Measurements from ENCODE around the gene DSCAML1.

DSCAML1 gene

DNA sequence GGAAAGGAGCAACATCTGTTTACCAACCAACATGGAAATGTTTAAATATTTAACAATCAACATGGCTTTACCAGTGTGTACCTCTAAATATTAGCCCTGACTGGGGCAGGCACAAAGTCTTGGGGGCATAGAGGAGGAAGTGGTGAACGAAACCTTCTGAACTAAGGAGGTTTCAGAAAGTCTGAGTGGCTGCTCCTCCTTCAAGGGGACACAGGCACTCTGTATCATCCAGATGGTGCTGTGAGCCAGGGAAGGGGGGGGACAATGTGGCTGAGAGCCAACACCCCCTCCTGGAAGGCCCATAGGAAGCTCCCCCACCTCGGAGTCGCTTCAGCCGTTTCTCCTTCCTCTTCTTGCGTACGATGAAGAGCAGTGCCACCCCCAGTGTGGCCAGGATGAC, 361.7 kb downstream of the DSCAML1 start:
- TF ChIP-seq, protein P1, sequence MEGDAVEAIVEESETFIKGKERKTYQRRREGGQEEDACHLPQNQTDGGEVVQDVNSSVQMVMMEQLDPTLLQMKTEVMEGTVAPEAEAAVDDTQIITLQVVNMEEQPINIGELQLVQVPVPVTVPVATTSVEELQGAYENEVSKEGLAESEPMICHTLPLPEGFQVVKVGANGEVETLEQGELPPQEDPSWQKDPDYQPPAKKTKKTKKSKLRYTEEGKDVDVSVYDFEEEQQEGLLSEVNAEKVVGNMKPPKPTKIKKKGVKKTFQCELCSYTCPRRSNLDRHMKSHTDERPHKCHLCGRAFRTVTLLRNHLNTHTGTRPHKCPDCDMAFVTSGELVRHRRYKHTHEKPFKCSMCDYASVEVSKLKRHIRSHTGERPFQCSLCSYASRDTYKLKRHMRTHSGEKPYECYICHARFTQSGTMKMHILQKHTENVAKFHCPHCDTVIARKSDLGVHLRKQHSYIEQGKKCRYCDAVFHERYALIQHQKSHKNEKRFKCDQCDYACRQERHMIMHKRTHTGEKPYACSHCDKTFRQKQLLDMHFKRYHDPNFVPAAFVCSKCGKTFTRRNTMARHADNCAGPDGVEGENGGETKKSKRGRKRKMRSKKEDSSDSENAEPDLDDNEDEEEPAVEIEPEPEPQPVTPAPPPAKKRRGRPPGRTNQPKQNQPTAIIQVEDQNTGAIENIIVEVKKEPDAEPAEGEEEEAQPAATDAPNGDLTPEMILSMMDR (IDR thresholded peaks at IDR 0.05; ENCODE audit: low read depth, low read length, missing control alignments) = no peak
- H3K4me3 ChIP-seq (replicated peaks; ENCODE audit: low read depth, low read length) = no peak overlapping the region
- DNase-seq (ENCODE audit: extremely low read depth, low read depth) = no peak

GRCh38 chr11:117434481-117434880, 362.5 kb downstream of the DSCAML1 start:
- no peak for DNase-seq (ENCODE audit: extremely low read depth, low read depth)
- TF ChIP-seq, protein P1 (IDR thresholded peaks at IDR 0.05; ENCODE audit: low read depth, low read length, missing control alignments) = no peak
- H3K4me3 ChIP-seq (replicated peaks; ENCODE audit: low read depth, low read length) = no peak overlapping the region

DNA sequence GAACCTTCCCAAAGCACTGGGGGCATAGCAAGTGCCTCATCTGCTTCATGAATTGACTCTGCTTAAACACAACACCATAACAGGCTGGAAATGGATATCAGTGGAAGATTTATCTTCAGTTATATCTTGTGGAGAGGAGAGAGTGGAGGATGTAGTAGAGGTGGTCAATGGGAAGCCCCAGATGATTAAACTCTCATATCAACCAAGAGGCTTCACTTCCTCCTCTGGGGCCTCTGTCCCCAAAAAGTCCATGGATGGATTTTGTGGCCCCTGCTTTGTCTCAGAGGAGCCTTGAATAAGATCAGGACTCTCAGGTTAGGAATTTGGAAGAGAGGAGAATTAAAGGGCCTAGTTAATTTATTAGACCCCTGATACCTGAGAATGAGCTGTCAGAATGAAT, 363.3 kb downstream of the DSCAML1 start:
- TF ChIP-seq, protein P1 (IDR thresholded peaks at IDR 0.05; ENCODE audit: low read depth, low read length, missing control alignments) = no peak
- no peak for DNase-seq (ENCODE audit: extremely low read depth, low read depth)
- H3K4me3 ChIP-seq (replicated peaks; ENCODE audit: low read depth, low read length) = no peak overlapping the region

- no peak overlapping the region for H3K4me3 ChIP-seq (replicated peaks; ENCODE audit: low read depth, low read length)
- TF ChIP-seq, protein P1 (IDR thresholded peaks at IDR 0.05; ENCODE audit: low read depth, low read length, missing control alignments) = no peak
- DNase-seq (ENCODE audit: extremely low read depth, low read depth) = no peak
Measured at GRCh38 chr11:117431436-117431835, 365.6 kb downstream of the DSCAML1 start.

GRCh38 chr11:117430293-117430955, 366.6 kb downstream of the DSCAML1 start:
- no peak for DNase-seq (ENCODE audit: extremely low read depth, low read depth)
- TF ChIP-seq, protein P1 (IDR thresholded peaks at IDR 0.05; ENCODE audit: low read depth, low read length, missing control alignments) = no peak
- H3K4me3 ChIP-seq (replicated peaks; ENCODE audit: low read depth, low read length) = no peak overlapping the region

DNA sequence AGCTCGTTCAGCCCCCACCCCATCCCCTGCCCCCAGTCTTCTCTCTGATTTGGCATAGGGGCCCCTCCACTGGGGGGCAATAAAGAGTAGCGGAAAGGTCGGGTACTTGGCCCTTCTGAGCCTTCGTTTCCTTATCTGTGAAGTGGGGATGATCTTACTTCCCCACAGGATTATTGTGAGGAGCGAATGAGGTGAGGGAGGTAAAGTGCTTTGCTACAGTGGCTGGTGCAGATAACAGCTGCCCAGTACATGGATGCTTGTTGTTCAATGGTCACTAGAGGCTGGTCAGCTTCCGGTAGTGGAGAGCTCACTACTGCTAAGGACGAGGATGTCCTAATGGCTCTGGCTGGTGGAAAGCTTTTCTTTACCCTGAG, 368.2 kb downstream of the DSCAML1 start:
- TF ChIP-seq, protein P1 (IDR thresholded peaks at IDR 0.05; ENCODE audit: low read depth, low read length, missing control alignments) = no peak
- no peak for DNase-seq (ENCODE audit: extremely low read depth, low read depth)
- H3K4me3 ChIP-seq (replicated peaks; ENCODE audit: low read depth, low read length) = no peak overlapping the region
